Gastrocnemius medialis (tissue), 4 donors: ENCODE results near the gene CBX1. TPM values are rescaled to one million over a fixed set of nuclear protein-coding genes. Genes with fewer than 3 reads are reported as not detected.

Source experiments
- ATAC-seq, 2 donors: fragments of 150-250 bp; one replicate each; pipeline ENCODE4 v1.9.1; 2016
- DNase-seq, 2 donors: peaks; one replicate each; pipeline ENCODE4 v3.0.0-alpha.2; 2019
- H3K27ac ChIP-seq, 4 donors: fragments of 200-600 bp; sonication (generic); 1 replicate in 1 of 4; 2 replicates in 3 of 4; pipeline ENCODE4 v1.5.1; 2016 to 2018; ENCODE audit warnings: mild to moderate bottlenecking in 2 of 4, moderate library complexity in 1 of 4
- H3K27me3 ChIP-seq, 3 donors: fragments of 200-600 bp; sonication (generic) in 2 of 3; 1 replicate in 1 of 3; 2 replicates in 2 of 3; pipeline versions ENCODE4 v1.5.1 to v1.6.0; 2016 to 2019; ENCODE audit warnings: mild to moderate bottlenecking in 1 of 3, moderate library complexity in 1 of 3
- H3K36me3 ChIP-seq, 2 donors: fragments of 200-600 bp; sonication (generic) in 1 of 2; one replicate each; pipeline ENCODE4 v1.5.1; 2017 to 2018
- H3K4me1 ChIP-seq, 2 donors: fragments of 200-600 bp; sonication (generic) in 1 of 2; one replicate each; pipeline ENCODE4 v1.5.1; 2016 to 2017; ENCODE audit warnings: mild to moderate bottlenecking in 2 of 2
- H3K4me3 ChIP-seq, 4 donors: fragments of 200-600 bp; sonication (generic) in 3 of 4; 1 replicate in 1 of 4; 2 replicates in 3 of 4; pipeline ENCODE4 v1.5.1; 2016 to 2019; ENCODE audit warnings: mild to moderate bottlenecking in 2 of 4
- H3K9me3 ChIP-seq, 3 donors: fragments of 200-600 bp; sonication (generic) in 2 of 3; 1 replicate in 1 of 3; 2 replicates in 2 of 3; pipeline ENCODE4 v1.5.1; 2016 to 2019
- CTCF ChIP-seq, 5 experiments: fragments of 450-650 bp in 3 of 5; fragments of 200-600 bp in 2 of 5; sonication (generic) in 2 of 5; IDR thresholded peaks in 4 of 5; conservative IDR thresholded peaks in 1 of 5; 1 replicate in 4 of 5; 2 replicates in 1 of 5; pipeline ENCODE4 v1.5.1; 2016 to 2019; ENCODE audit warnings: antibody characterized with exemption in 5 of 5, mild to moderate bottlenecking in 3 of 5, moderate library complexity in 3 of 5
- POLR2A ChIP-seq, 2 donors: fragments of 450-650 bp; IDR thresholded peaks; one replicate each; pipeline ENCODE4 v1.6.1; 2017; ENCODE audit warnings: antibody characterized with exemption in 2 of 2, mild to moderate bottlenecking in 2 of 2, moderate library complexity in 2 of 2
- in situ Hi-C, 4 donors: fragments of 200-750 bp; cut with MboI; loops; one replicate each; pipeline versions ENCODE4 v1.15.0 to v1.8.0; 2017; ENCODE audit warnings: low sequenced_read_pairs in 4 of 4
- intact Hi-C: fragments of 100-400 bp; cut with DNase I; formaldehyde crosslinking; loops from one replicate; pipeline ENCODE4 v1.15.1; 2023; ENCODE audit warnings: low total_unique reads
- total RNA-seq, 4 donors: library from RNA; depleted of rRNA; stranded (reverse); fragments of >200 nt; gene quantifications; one replicate each; pipeline versions ENCODE4 v1.1.0 to v1.2.3, GENCODE V29; 2016

CBX1 gene
- total RNA-seq, 4 donors from 2014 or later = 26.0 to 34.1 (median 27.7) TPM

DNA sequence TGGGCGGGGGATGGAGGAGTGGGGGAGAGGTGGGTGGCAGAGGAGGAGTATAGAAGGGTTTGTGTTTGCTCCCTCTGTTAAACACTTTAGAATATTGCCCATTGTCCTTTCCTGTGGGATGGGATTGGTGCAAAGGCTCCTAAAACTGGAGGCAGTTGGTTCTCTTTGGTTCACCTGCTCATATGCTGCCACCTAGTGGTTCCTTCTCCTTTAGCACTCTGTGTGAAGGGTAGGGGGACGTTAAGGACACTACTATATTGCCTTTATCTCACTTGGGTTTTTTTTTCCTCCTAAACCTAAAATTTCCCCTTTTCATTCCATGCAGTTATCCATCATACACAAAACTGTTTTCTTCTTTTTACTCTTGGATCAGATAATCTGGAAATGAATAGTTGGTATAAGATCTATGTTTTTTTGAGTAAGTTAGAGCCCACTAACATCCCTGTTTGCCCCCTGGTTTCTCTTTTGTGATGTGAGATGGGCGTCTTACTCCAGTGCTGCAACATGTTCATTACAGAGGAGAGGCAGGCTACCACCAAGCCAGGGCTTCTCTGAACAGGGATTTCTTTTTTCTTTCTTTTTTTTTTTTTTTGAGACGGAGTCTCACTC is 30.0 kb upstream of the CBX1 start:
- in situ Hi-C loops = loop anchor here in 3 of 4 donors (5.0 to 25.0 kb wide), 4 partner anchors 47 to 294 kb away; partner anchors contain the start of genes LRRC46 (in 1 of the 3), MRPL10 (in 1 of the 3) and SCRN2 (in 1 of the 3)

GRCh38 chr17:48129981-48130380 is 28.7 kb upstream of the CBX1 start:
- H3K27me3 ChIP-seq = no peaks in the 10 kb centered on the region
- ATAC-seq = no peak
- in situ Hi-C loops (loop anchor here (5.0 to 25.0 kb wide), 6 partner anchors 45 to 293 kb away; partner anchors contain the start of genes LRRC46 (in 1 of the 4), MRPL10 (in 1 of the 4) and SCRN2 (in 1 of the 4)), intact Hi-C loops (loop anchor here (2.0 kb wide), 2 partner anchors 21 to 55 kb away; no protein-coding TSS in a partner anchor)
- no peaks in the 10 kb centered on the region for H3K36me3 ChIP-seq
- no peaks in the 10 kb centered on the region for H3K9me3 ChIP-seq
- no peaks in the 10 kb centered on the region for H3K4me1 ChIP-seq
- TF ChIP-seq POLR2A (IDR thresholded peaks at IDR 0.05) (no peak), CTCF (IDR thresholded peaks at IDR 0.05 in 4 of 5, conservative IDR thresholded peaks at IDR 0.05 in 1 of 5) (no peak)
- no peak overlapping the region for H3K27ac ChIP-seq
- DNase-seq = no peak
- H3K4me3 ChIP-seq = no peak overlapping the region

More for the DNA sequence above, 30.0 kb upstream of the CBX1 start:
- intact Hi-C loops = loop anchor here (1.0 to 2.0 kb wide), 4 partner anchors 23 to 183 kb away; no protein-coding TSS in a partner anchor
- Histone ChIP-seq H3K9me3 (no peaks in the 10 kb centered on the region), H3K4me1 (no peaks in the 10 kb centered on the region), H3K36me3 (no peaks in the 10 kb centered on the region), H3K4me3 (no peak overlapping the region), H3K27me3 (no peaks in the 10 kb centered on the region), H3K27ac (no peak overlapping the region)
- TF ChIP-seq CTCF (IDR thresholded peaks at IDR 0.05 in 4 of 5, conservative IDR thresholded peaks at IDR 0.05 in 1 of 5) (peak; percentile 68 to 83 (median 83)), POLR2A (IDR thresholded peaks at IDR 0.05) (no peak)
- DNase-seq (peak; percentile 23 to 43), ATAC-seq (peak; percentile 87 to 94)

DNA sequence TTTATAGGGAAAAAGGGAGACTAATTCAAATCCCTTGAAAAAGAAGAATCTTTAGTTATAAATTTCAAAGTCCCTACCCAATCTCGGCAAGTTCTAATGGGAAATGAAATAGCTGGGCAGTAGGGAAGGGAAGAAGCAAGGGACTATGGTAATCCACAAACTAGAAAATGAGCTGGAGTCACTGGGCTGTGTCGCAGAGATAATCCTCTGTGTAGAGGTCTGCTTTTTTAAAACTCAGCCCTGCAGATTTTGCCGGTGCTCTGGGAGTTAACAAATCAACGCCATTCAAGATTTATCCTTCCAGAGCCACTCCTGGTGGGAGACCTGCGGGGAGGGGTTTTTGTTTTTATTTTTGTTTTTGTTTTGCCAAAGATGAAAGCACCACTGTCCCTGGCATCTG is 27.1 kb upstream of the CBX1 start:
- Histone ChIP-seq H3K4me3 (no peak overlapping the region), H3K4me1 (no peaks in the 10 kb centered on the region), H3K27ac (no peak overlapping the region), H3K27me3 (no peaks in the 10 kb centered on the region), H3K36me3 (peaks cover 0 to 7% of the 10 kb centered on the region in 2 donors), H3K9me3 (no peaks in the 10 kb centered on the region)
- no peak for DNase-seq
- TF ChIP-seq CTCF (IDR thresholded peaks at IDR 0.05 in 4 of 5, conservative IDR thresholded peaks at IDR 0.05 in 1 of 5) (no peak), POLR2A (IDR thresholded peaks at IDR 0.05) (no peak)
- intact Hi-C loops (no loop called here), in situ Hi-C loops (loop anchor here in 2 of 4 donors (5.0 to 25.0 kb wide), 3 partner anchors 46 to 291 kb away; partner anchors contain the start of genes LRRC46 (in 1 of the 2), MRPL10 (in 1 of the 2) and SCRN2 (in 1 of the 2))
- no peak for ATAC-seq

DNA sequence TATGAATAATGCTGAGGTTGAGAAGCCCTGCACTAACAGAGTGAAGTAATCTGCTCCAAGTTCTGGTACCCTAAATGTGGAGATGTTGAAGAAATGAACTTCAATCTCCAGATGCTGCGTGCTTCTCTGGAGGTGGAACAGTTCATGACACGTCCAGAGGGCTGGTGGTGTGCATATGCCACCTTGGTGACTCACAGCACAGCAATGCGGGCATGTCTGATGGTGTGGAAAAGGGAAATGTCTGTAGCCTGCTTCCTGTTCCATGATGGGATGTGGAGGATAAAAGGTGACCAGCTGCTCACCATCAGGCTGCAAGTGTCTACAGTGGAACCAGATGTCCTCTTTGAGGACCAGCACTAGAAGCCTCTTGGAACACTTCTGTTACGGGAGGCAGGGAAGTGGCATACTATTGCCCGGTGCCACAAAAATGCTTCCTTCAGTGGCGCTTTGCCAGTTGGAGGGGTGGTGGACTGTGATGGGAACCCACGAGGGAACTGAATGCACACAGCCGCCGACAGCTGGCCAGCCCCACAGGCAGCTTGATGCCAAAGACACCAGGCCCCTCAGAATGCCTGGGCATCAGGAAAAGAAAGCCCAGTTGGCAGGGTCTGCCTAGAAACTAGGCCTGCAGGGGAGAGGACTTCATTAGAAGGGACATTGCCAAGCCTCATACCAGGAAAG is 26.2 kb upstream of the CBX1 start:
- ATAC-seq (no peak), DNase-seq (no peak)
- no peaks in the 10 kb centered on the region for H3K27me3 ChIP-seq
- H3K4me1 ChIP-seq = no peaks in the 10 kb centered on the region
- in situ Hi-C loops = loop anchor here in 2 of 4 donors (5.0 to 25.0 kb wide), 3 partner anchors 45 to 290 kb away; partner anchors contain the start of genes LRRC46 (in 1 of the 2), MRPL10 (in 1 of the 2) and SCRN2 (in 1 of the 2)
- H3K27ac ChIP-seq = no peak overlapping the region
- intact Hi-C loops = no loop called here
- TF ChIP-seq CTCF (IDR thresholded peaks at IDR 0.05 in 4 of 5, conservative IDR thresholded peaks at IDR 0.05 in 1 of 5) = no peak
- no peak for TF ChIP-seq POLR2A (IDR thresholded peaks at IDR 0.05)
- no peak overlapping the region for H3K4me3 ChIP-seq
- H3K36me3 ChIP-seq = peaks cover 0 to 16% of the 10 kb centered on the region in 2 donors
- no peaks in the 10 kb centered on the region for H3K9me3 ChIP-seq
